Measurements from ENCODE around the gene PEPD.

The PEPD gene

GRCh38 chr19:33420821-33421220 lies 100.8 kb downstream of the PEPD start:
- no peak for DNase-seq (ENCODE audit: low read depth)

- DNase-seq (ENCODE audit: low read depth) = no peak
Observed at GRCh38 chr19:33419788-33420130, 101.8 kb downstream of the PEPD start.

- no peak for DNase-seq (ENCODE audit: low read depth)
Observed at GRCh38 chr19:33418871-33419787, 102.5 kb downstream of the PEPD start.

GRCh38 chr19:33418461-33418860 lies 103.1 kb downstream of the PEPD start:
- no peak for DNase-seq (ENCODE audit: low read depth)

GRCh38 chr19:33417751-33418150 lies 103.8 kb downstream of the PEPD start:
- no peak for DNase-seq (ENCODE audit: low read depth)

GRCh38 chr19:33416307-33417215 lies 105.0 kb downstream of the PEPD start:
- no peak for DNase-seq (ENCODE audit: low read depth)

GRCh38 chr19:33414667-33415605 lies 106.7 kb downstream of the PEPD start:
- no peak for DNase-seq (ENCODE audit: low read depth)

GRCh38 chr19:33413868-33414666 lies 107.5 kb downstream of the PEPD start:
- DNase-seq (ENCODE audit: low read depth) = no peak

DNA sequence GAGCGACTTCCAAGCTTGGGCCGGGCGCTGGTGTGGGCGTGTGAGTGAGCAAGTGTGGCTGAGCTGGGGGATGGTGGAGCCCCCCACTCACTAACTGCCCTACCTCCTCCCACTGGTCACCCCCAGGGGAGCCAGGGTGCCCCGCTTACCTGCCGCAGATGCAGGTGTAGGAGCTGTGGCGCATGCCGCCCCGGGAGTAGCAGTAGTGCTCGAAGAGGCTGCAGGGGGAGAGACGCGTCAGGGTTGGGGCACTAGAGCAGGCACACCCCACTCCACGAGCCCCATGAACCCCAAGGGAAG lies 108.2 kb downstream of the PEPD start:
- no peak for DNase-seq (ENCODE audit: low read depth)

DNA sequence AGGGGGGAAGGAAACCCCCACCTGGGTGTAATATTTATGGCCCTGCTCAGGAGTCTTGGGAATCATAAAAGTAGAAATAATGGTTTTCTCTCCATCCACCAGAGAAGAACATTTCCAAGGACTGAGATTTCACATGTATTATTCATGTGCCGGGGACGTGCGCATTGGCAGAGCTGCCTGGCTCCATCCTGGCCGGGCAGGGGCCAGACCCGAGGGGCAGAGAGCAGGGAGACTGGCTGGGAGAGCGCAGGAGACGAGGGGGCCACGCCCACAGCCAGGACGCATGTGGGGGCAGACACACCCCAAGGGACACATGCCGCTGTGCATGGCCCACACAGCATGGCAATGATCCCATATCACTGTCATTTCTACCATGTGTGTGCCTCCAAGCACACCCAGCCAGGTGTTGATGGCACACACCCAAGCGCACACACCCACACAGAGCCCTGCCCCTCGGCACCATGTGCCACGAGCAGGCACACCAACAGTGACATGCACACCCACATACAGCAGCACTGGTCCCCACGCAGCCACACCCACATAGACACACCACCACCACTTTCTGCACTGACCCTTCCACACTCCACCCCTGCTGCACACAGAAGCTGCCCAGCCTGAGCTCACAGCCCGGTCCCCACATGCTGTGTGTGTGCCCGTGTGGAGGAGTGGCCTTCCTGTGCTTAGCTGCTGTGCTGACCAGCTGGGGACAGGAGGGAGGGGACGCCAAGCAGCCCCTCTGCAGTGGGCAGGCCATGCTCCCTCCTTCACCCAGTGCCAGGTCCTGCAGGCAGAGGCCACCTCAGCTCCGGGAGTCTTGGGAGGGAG lies 108.8 kb downstream of the PEPD start:
- DNase-seq (ENCODE audit: low read depth) = no peak

- DNase-seq (ENCODE audit: low read depth) = no peak
Observed at GRCh38 chr19:33411621-33412180, 109.9 kb downstream of the PEPD start.

- no peak for DNase-seq (ENCODE audit: low read depth)
Observed at GRCh38 chr19:33410915-33411401, 110.6 kb downstream of the PEPD start.

- no peak for DNase-seq (ENCODE audit: low read depth)
Observed at GRCh38 chr19:33409906-33410685, 111.5 kb downstream of the PEPD start.

GRCh38 chr19:33408538-33409434 lies 112.8 kb downstream of the PEPD start:
- no peak for DNase-seq (ENCODE audit: low read depth)

DNA sequence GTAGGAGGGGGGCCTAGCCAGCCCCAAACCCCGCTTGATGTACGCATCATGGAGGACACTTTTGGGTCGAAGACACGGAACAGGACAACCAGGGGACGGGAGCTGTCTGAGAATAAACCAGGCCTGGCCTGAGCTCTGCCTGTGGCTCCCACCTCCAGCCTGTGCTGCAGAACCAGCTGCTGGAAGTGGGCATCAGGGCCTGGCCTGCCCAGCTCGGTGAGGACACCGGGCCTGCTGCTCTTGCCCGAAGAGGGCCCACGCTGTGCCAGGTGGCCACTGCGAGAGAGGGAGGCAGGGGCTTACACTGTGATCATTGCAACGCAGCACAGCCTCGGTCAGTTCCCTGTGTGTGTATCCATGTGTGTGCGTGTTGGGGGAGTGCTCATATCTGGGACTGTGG lies 113.5 kb downstream of the PEPD start:
- no peak for DNase-seq (ENCODE audit: low read depth)

GRCh38 chr19:33407716-33408115 lies 113.9 kb downstream of the PEPD start:
- DNase-seq (ENCODE audit: low read depth) = no peak

- no peak for DNase-seq (ENCODE audit: low read depth)
Observed at GRCh38 chr19:33407140-33407551, 114.4 kb downstream of the PEPD start.
